ENCODE data around the gene ATAD3B.
"Not testable (repeated sequence)": the region's sequence is repeated elsewhere in the genome, so short reads cannot be mapped to it uniquely, and the experiment has no call there.

ATAD3B gene, protein sequence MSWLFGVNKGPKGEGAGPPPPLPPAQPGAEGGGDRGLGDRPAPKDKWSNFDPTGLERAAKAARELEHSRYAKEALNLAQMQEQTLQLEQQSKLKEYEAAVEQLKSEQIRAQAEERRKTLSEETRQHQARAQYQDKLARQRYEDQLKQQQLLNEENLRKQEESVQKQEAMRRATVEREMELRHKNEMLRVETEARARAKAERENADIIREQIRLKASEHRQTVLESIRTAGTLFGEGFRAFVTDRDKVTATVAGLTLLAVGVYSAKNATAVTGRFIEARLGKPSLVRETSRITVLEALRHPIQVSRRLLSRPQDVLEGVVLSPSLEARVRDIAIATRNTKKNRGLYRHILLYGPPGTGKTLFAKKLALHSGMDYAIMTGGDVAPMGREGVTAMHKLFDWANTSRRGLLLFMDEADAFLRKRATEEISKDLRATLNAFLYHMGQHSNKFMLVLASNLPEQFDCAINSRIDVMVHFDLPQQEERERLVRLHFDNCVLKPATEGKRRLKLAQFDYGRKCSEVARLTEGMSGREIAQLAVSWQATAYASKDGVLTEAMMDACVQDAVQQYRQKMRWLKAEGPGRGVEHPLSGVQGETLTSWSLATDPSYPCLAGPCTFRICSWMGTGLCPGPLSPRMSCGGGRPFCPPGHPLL

DNA sequence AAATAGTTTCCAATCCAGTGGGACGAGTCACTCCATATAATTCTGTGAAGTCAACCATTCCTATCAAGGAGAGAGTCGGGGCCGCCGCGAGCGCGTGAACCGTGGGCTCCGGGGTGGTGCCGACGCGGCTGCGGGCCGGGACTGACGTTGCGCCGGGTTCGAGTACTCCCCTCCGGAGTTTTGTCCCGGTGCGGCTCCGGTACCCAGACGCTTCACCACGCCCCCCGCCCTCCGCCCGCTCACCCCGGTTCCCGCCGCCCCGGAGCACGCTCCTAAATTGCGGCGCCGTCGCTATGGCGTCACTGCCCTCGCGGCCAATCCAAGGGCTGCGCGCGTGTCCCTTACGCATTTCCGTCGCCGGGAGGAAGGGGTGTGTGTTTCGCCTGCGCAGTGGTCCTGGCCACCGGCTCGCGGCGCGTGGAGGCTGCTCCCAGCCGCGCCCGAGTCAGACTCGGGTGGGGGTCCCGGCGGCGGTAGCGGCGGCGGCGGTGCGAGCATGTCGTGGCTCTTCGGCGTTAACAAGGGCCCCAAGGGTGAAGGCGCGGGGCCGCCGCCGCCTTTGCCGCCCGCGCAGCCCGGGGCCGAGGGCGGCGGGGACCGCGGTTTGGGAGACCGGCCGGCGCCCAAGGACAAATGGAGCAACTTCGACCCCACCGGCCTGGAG is at the start of gene ATAD3B:
ATAD3B (plus strand) TSS at position 377 of the 664 bp plus-strand sequence; CDS start at position 497, 120 bp downstream.
- DNase-seq (ENCODE audit: low read depth) = peak; percentile 82

DNA sequence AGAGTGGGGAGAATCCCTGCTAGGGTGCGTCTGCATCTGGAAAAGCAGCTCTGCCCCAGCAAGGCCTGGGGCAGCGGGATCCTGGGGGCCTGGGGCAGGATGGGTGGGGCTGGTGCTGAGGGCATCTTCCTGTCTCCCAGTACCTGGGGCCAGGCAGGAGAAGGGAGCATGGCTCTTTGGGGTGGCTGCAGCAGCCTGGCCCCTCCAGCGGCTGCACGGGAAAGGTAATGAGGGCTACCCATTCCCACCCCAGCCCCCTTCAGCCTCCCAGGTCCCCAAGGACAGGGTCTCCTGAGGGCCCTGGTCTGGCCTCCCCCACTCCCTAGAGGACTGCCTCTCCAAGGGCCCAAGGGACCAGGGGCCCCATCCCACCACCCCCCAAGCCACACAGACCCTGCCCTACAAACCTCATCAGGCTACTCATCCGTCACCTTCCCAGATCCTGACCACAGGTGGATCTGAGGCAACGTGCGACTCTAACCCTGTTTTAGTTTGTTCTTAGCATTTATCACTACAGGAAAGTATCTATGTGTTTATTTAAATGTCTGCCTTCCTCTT is 49.6 kb upstream of the ATAD3B start:
- DNase-seq (ENCODE audit: low read depth) = no peak

DNA sequence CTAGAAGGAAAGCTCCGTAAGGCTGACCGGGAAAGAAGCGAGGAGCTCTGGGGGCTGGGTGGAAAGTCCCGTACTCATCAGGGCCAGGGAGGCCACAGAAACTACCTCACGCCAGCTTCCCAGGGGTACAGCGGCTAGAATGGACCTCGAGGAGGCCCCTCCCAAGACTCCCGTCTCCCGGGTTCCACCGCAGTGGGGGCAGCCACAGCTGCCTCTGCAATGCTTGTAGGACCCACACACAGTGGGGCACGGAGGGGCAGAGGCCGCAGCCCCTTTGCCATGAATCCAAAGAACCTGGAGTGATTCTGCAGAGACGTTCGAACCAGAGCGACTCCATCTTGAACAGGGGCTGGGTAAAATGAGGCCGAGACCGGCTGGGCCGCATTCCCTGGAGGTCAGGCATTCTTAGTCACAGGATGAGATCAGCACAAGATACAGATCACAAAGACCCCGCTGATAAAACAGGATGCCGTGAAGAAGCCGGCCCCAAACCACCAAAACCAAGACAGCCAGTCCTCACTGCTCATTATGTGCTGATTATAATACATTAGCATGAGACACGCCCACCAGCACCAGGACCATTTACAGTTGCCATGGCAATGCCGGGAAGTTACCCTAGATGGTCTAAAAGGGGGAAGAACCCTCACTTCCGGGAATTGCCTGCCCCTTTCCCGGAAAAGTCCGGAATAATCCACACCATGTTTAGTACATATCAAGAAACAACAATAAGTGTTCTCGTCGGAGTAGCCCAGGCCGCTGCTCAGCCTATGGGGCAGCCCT is 48.9 kb upstream of the ATAD3B start:
- DNase-seq (ENCODE audit: low read depth) = no peak

DNA sequence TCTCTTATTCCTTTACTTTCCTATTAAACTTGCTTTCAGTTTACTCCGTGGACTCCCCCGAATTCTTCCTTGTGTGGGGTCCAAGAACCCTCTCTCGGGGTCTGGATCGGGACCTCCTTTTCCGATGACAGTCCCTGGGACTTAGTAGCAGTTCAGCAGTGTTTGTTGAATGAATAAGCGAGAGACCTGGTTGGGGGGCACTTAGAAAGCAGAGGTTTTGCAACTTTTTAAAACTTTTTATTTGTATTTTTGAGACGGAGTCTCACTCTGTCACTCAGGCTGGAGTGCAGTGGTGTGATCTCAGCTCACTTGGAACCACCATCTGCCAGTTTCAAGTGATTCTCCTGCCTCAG is 48.3 kb upstream of the ATAD3B start:
- no peak for DNase-seq (ENCODE audit: low read depth)

DNA sequence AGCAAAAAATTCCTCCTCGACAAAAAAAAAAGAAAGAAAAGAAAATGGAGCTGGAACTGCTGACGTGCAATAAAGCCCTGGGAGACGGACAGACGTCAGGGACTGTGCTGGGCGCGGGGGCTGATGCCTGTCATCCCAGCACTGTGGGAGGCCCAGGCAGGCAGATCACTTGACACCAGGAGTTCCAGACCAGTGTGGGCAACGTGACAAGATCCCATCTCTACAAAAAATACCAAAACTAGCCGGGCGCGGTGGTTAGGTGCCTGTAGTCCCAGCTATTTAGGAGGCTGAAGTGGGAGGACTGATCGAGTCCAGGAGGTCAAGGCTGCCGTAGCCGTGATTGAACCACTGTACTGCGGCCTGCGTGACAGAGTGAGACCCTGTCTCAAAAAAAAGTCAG is 46.9 kb upstream of the ATAD3B start:
- no peak for DNase-seq (ENCODE audit: low read depth)

DNA sequence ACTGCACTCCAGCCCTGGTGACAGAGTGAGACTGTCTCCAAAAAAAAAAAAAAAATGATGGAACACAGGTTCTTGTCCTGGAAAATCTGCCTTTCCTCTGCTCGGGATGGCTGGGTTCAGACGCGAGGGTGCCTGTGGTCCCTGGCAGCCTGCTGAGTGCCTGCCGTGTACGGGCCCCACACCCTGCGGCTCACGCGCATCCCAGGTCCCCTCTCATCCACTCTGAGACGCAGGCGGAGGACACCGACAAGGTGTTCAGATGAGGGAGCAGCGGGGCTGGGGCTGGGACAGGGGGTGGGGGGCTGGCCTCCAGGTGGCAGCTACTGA is 46.2 kb upstream of the ATAD3B start:
- DNase-seq (ENCODE audit: low read depth) = no peak

DNA sequence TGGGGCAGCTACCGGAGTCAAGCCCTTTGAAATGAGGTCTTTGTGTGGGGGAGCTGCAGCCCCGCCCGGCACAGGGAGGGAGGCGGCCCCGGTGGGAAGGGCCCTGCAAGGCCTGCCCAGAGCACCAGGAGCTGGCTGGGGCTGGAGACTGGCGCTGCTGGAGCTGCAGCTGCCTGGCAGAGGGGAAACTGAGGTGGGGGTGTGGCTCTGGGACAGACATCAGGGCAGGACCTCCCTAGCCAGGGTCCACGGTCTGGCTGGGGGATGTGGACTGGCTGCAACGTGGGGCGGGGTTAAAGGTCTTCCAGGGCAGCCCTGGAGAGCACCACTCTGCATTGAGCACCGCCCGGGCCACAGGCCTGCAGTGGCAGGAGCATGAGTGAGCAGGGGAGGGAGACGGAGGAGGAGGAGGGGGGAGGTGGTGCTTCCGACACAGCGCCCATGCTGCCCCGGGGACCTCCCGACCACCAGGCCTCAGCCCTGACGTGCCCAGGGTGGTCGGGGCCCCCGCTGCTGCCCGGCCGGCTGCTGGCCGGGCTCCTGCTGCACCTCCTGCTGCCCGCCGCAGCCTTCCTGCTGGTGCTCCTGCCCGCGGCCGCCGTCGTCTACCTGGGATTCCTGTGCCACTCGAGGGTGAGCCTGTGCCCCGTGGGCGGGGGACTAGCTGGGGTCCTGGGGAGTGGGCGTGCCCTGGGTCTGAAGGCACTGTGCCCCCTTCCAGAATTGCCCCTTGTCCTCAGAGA is 45.6 kb upstream of the ATAD3B start:
- no peak for DNase-seq (ENCODE audit: low read depth)

DNA sequence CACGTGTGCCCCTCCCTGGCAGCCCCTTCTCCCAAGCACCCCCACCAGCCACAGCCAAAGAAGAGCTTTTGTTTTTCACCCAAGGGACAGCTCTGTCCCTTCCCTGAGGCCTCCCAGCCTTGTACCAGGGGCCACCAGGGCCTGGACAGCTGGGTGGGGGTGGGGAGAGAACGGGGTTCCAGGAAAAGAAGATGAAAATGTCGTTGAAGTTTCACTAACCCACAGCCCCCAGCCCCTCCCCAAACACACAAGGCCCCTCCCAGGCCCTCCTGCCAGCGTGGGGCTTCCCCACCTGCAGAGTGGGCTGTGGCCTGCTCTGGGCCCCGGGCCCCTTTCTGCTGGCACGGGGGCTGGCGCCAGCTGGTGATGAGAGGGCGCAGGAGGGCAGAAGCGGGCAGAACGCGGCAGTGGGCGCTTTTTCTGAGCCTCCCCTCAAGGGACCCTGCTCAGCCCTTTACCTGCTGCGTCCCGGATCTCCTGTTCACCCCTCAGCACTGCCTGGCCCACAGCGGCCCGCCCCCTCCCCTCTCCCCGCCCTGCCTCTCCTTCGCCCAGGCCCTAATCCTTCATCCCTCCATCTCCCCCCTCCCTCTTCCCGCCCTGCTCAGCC is 45.0 kb upstream of the ATAD3B start:
- DNase-seq (ENCODE audit: low read depth) = no peak

DNA sequence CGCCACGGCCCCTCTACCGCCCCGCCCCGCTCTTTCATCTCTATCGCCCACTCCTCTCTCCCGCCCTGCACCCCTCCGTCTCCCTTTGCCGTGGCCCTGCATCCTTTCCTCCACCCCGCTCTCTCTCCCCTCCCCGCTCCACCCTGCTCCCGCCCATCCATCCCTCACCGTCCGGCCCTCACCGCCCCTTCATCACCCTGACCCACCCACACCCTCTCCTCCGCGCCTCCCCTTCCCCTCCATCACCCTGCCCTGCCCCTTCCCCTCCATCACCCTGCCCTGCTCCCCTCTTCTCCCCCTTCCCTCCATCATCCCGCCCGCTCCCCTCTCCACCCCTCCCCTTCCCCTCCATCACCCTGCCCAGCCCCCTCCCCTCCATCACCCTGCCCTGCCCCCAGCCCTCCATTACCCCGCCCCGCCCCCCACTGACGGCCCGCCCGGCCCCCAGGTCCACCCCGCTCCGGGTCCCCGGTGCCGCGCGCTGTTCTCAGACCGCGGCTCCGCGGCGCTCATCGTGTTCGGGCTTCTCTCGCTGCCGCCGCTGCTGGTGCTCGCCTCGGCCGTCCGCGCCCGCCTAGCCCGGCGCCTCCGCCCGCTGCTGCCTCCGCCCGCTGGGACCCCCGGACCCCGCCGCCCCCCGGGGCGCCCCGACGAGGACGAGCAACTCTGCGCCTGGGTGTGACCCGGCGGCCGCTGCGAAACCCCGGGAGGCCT is 44.3 kb upstream of the ATAD3B start:
- DNase-seq (ENCODE audit: low read depth) = no peak

DNA sequence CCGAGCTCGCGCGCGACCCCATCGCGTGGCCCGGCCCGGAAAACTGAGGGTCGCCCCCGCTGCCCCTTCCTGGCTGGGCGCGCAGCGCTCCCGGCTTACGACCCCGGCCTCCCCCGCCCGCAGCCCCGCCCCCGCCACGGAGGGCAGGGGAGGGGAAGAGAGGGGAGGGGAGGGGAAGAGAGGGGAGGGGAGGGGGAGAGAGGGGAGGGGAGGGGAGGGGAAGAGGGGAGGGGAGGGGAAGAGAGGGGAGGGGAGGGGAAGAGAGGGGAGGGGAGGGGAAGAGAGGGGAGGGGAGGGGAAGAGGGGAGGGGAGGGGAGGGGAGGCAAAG is 43.8 kb upstream of the ATAD3B start:
- DNase-seq (ENCODE audit: low read depth) = no peak

DNA sequence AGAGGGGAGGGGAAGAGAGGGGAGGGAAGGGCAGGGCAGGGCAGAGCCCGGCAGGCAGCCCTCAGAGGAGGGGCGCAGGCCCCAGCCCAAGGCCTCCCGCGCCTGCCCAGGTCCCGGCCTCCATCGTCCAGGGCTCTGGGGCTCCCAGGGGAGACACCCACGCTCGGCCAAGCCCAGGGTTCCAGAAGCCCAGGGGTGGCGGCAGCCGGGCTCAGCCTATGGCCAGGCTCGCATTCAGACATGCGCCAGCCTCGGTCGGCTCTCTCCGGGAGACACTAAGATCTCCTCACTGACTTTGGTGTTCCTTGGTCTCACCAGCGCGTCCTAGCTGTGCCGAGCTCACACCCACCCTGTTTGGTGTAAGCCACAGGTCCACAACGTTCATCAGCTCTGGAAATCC is 43.4 kb upstream of the ATAD3B start:
- no peak for DNase-seq (ENCODE audit: low read depth)

DNA sequence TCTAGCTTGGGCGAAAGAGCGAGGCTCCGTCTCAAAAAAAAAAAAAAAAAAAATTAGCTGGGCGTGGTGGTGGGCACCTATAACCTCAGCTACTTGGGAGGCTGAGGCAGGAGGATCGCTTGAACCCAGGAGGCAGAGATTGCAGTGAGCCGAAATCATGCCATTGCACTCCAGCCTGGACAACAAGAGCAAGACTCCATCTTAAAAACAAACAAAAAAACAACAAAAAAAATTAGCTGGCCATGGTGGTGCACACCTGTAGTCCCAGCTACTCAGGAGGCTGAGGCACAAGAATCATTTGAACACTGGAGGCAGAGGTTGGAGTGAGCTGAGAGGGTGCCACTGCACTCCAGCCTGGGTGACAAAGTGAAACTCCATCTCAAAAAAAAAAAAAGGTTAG is 42.6 kb upstream of the ATAD3B start:
- not testable (repeated sequence) for DNase-seq (ENCODE audit: low read depth)

DNA sequence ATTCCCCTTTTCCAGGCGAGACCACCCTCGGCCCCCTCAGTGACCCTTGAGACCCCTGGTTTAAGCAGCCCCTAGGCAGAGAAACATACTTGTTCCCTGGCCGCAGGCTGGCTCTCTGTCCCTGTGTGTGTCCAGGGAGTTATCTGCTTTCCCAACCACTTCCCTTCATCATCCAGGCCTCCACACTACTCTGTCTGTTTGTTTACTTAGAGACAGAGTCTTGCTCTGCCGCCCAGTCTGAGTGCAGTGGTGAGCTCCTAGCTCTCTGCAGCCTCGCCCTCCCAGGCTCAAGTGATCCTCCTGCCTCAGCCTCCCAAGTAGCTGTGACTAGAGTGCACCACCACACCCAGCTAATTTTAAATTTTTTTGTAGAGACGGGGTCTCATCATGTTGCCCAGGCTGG is 41.9 kb upstream of the ATAD3B start:
- no peak for DNase-seq (ENCODE audit: low read depth)

DNA sequence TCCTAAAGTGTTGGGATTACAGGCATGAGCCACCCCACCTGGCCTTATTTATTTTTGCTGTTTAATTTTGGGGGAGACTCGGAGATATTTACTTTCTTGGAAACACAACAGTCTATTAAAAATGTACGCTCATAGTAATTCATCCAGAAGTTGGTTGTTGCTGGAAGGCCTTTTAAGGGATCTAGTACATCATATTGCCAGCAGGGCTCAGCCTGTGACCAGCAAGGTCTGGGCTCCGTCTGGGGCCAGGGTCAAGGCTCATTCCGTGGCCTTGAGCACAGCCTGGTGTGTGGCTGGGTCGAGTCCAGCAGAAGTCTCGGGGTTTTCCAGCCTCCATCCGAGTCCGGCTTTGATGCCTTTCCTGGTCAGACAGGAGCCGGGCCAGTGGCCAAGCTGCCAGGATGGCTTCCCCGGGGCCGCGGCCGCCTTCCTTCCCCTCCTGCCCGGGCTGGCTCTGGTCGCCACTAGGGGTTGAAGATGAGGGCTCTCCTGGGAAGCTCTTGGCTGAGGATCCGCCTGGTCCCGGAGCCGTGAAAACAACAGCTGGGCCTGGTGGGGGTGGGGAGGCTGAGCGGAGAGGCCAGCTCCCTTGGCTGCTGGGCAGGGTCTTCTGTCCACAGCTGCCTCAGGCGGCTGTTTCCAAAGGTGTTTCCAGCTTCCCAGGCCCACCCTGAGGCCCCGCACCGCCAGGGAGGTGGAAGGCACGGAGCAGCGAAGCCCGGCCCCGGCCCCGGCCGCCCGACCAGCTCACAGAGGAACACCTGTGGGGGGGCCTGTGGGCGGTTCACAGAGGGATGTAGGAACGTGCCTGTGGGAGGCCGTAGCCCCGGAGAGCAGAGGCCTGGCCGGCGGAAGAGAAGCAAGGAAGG is 41.2 kb upstream of the ATAD3B start:
- DNase-seq (ENCODE audit: low read depth) = peak; percentile 30

DNA sequence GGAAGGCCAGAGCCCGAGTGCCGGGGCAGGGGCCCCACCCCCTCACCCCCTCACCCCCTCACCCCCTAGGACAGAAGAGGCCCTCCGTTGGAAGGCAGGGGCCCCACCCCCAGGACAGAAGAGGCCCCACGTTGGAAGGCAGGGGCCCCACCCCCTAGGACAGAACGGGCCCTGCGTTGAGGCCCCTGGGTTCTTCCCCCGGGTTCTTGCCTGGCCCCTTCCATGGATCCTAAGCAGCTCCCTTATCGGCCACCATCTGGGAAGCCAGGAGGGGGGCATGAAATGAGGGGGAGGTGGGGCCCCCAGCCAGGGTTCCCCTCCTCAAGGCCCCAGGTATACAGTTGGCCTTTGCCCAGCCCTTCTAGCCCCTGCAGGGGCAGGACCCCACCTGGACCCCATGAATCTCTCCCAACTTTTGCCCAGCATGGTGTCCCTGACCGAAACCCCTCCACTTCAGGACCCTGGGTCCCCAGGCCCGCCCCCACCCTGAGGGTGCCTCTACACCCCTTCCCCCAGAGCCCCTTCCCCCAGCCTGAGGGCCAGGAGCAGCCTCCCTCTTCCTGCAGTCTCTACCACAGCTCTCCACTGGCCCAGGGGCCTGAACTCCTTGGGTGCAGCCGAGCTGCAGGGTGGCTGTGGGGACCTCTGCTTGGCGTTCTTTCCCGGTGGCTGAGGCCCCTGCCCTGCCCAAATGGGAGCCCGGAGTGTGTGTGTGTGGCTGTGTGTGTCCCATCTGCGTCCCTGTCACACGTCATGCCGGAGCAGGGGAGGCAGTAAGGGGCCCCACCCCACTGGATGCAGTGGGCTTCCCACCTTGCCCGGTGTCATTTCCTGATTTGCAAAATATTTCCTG is 40.3 kb upstream of the ATAD3B start:
- no peak for DNase-seq (ENCODE audit: low read depth)

DNA sequence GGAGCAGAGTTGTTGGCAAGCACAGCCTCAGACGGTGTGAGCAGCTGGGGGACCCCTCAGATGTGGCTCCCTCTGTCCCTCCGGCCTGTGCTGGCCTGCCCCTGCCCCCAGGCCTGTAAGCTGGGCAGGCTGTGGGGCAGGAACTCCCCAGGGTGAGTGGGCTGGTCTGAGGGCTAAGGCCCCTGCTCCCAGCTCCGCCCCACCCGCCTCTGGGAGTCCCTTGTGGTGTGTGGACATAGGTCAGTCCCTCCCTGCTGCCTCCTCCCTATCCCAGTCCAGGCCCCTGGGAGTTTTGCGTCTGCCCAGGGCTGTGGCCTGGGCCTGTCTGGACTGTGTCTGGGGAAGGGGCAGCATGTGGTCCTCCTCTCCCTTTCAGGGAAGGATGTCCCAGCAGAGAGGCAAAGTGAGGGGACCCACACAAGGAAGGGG is 39.7 kb upstream of the ATAD3B start:
- no peak for DNase-seq (ENCODE audit: low read depth)

DNA sequence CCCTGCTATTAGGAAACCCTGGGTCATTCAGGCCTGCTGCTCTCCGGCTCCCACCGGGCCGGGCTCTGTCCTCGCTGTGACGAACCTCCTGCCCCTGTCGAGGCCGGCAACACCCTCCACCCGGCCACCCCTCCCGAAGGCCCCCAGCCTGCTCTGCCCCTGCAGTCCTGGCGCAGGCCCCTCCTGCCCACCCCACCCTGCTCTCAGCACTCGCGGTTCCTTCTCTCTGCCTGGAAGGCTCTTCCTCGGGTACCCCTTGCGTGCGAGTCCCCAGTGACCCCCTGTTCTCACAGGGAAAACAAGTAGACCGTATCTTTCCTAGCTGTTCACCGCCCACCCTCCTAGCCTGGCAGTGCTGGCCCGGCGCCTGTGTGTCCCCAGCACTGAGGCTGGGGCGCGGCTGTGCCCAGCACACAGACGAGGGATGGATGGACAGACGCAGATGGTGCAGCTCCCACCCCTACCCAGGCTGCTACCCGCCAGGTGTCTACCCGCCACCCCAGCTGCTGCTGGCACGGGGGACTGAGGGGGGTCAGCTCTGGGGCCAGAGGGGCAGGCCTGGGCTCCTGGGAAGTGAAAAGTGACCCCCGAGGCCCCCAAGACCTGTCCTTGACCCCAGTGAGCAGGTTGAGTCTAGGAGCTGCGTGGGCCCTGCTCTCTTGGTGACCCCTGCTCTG is 39.2 kb upstream of the ATAD3B start:
- DNase-seq (ENCODE audit: low read depth) = no peak

All from stromal cell of bone marrow (primary cell).